Testis (tissue), 2 donors: ENCODE data around the gene NFIX.

ENCODE experiments used
- POLR2A ChIP-seq: fragments of 450-650 bp; IDR thresholded peaks from one replicate; pipeline ENCODE4 v1.6.1; 2017; ENCODE audit warnings: antibody characterized with exemption, mild to moderate bottlenecking, moderate library complexity
- TF ChIP-seq, protein P1 (sequence below), 3 experiments: fragments of 450-650 bp in 2 of 3; fragments of 200-600 bp in 1 of 3; sonication (generic) in 1 of 3; IDR thresholded peaks; one replicate each; pipeline ENCODE4 v1.5.1; 2016 to 2019; ENCODE audit warnings: antibody characterized with exemption in 3 of 3, mild to moderate bottlenecking in 2 of 3, moderate library complexity in 1 of 3

DNA sequence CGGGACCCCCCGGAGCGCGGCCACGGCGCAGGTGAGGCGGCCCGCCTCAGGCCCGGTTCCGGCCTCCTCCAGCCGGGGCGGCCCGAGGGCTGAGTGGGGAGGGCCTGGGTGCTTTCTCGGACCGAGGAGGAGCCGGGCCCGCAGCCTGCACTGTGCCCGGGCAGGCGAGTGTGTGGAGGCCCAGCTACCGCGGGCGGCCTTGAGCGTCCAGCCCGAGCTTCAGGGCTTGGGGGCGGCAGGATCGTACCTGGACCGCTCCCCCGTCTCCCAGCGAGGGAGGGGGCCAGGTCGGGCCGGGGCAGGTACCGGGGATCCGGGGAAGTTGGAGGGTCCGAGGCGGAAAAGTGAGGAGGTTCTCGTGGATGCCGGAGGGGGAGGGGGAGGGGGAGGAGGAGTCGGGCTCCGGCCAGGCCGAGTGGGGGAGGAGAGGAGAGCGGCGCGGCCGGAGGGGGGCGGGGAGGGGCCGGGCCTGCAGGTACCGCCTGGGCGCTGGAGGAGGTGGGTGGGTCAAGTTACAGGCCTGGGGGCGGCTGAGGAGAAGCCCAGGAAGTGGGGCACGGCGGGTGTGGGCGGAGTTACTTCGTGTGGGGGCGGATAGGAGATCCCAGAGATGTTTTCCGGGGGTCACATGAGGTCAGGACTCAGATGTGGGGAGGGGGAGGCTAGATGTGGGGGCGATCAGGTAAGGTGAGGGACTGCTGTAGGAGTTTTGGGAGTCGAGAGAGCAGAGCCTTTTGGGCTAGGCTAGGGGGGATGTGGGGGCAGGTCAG, 123.3 kb downstream of the NFIX start:
- TF ChIP-seq, protein P1, sequence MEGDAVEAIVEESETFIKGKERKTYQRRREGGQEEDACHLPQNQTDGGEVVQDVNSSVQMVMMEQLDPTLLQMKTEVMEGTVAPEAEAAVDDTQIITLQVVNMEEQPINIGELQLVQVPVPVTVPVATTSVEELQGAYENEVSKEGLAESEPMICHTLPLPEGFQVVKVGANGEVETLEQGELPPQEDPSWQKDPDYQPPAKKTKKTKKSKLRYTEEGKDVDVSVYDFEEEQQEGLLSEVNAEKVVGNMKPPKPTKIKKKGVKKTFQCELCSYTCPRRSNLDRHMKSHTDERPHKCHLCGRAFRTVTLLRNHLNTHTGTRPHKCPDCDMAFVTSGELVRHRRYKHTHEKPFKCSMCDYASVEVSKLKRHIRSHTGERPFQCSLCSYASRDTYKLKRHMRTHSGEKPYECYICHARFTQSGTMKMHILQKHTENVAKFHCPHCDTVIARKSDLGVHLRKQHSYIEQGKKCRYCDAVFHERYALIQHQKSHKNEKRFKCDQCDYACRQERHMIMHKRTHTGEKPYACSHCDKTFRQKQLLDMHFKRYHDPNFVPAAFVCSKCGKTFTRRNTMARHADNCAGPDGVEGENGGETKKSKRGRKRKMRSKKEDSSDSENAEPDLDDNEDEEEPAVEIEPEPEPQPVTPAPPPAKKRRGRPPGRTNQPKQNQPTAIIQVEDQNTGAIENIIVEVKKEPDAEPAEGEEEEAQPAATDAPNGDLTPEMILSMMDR (IDR thresholded peaks at IDR 0.05): no peak
- no peak for TF ChIP-seq POLR2A
